Rectal smooth muscle tissue (tissue), 1 donor: ENCODE results near the gene CD69.
"Not testable (repeated sequence)": the region's sequence is repeated elsewhere in the genome, so short reads cannot be mapped to it uniquely, and the experiment has no call there.

ENCODE experiments used
- H3K27ac ChIP-seq: one replicate; pipeline ENCODE4 v1.7.0; 2013; ENCODE audit warnings: low read depth, low read length, inconsistent platforms
- H3K27me3 ChIP-seq: one replicate; pipeline ENCODE4 v1.7.0; 2013; ENCODE audit warnings: low read length; ENCODE audit not compliant: control insufficient read depth, insufficient read depth
- H3K36me3 ChIP-seq: one replicate; pipeline ENCODE4 v1.7.0; 2013; ENCODE audit warnings: low read length; ENCODE audit not compliant: control insufficient read depth, insufficient read depth
- H3K4me1 ChIP-seq: one replicate; pipeline ENCODE4 v1.7.0; 2013; ENCODE audit warnings: low read length; ENCODE audit not compliant: control insufficient read depth, insufficient read depth
- H3K4me3 ChIP-seq: one replicate; pipeline ENCODE4 v1.7.0; 2013; ENCODE audit warnings: low read length
- H3K9ac ChIP-seq: one replicate; pipeline ENCODE4 v1.7.0; 2013; ENCODE audit warnings: low read length

Gene CD69

DNA sequence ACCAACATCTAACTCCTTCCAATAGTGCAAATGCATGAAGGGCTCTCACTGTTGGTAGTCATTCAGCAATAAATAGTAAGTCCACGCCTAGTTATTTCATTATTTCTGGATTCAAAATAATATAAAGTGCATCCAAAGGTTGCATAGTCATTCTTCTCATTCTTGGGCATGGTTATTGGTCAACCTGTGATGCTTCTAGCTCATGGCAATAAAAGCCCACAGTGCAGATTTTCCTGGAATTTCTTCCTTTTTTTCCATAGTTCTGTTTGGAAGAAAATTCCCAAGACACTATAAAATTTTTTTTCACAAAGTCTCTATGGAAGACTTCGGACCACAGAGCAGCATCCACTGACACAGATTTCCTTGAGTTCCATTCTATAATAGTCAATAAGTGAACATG, 7.6 kb downstream of the CD69 start:
- H3K36me3 ChIP-seq = no peaks in the 10 kb centered on the region
- no peak overlapping the region for H3K4me3 ChIP-seq
- no peak overlapping the region for H3K9ac ChIP-seq
- H3K27me3 ChIP-seq = no peaks in the 10 kb centered on the region
- no peak overlapping the region for H3K27ac ChIP-seq
- H3K4me1 ChIP-seq = no peaks in the 10 kb centered on the region

DNA sequence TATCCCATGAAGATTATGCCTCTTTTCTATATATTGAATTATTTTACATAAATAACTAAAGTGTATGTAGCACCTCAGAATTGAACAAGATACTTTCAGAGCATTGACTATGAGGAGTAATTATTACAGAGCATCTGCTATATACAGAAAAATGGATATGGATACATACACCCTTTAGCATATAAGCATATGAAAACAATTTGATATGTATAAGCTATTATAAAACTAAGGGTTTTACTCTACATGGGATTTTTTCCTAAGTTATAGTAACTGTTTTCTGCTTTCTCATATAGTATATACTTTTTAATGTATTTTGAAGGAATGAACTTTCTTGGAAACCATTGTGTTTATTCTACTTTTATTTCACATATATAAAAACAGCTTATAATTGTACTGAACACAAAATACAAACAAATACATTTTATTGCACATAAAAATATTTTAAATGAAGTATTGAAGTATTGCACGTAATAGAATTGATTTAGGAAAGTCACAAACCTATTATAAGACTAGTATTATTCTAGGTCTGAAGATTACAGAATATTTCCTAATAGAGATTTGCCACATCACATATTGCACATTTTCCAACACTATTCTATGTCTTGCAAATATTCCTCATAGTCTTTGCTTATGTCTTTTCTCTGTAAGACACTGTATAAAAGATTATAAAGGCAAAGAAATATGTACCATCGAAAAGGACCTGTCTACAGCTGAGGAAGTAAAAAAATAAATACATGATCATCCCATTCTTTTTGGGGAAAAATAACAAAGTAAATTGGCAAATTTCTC, 8.4 kb downstream of the CD69 start:
- no peaks in the 10 kb centered on the region for H3K4me1 ChIP-seq
- no peak overlapping the region for H3K9ac ChIP-seq
- no peaks in the 10 kb centered on the region for H3K36me3 ChIP-seq
- H3K27ac ChIP-seq = no peak overlapping the region
- no peak overlapping the region for H3K4me3 ChIP-seq
- no peaks in the 10 kb centered on the region for H3K27me3 ChIP-seq

GRCh38 chr12:9751204-9752144, 9.2 kb downstream of the CD69 start:
- no peak overlapping the region for H3K9ac ChIP-seq
- no peak overlapping the region for H3K27ac ChIP-seq
- no peaks in the 10 kb centered on the region for H3K27me3 ChIP-seq
- H3K36me3 ChIP-seq = no peaks in the 10 kb centered on the region
- H3K4me3 ChIP-seq = no peak overlapping the region
- no peaks in the 10 kb centered on the region for H3K4me1 ChIP-seq

DNA sequence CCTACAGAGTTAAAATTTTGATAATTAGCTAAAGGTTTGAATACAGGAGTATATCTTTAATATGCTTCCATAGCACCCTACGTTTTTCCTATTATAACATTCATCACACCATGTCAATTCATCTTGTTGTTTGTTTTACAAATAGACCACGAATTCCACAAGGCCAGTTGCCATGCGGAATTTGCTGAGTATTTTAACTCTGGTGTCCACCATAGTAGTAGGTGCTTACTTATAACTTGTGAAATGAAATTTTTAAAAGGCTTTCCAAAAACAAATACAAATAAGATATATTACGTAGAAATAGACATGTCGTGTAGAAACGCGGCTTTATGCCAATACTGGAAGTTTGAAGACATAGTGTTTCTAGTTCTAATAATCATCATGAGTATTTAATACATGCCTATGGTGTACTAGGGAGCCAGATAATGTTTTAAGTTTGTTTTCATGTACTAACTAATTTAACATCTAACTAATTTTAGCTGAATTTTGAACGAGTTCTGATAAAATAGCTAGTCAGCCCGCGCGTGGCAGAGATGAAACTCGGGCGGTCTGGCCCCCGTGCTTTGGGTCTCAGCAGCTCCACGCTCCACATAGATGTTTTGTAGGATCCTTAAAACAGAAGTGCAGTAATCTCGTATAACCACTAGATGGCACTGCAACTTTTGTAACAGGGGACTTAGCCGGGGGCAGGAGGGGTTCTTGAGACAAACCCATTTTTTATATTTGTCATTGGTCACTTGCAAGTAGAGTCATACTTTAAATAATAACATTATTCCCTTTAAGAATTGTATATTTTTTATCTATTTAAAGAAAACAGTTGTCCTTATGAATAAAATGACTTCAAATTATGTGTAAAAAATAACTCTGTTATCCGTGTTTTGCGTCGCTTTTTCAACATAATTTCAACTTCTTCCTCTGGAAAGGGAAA, 10.2 kb downstream of the CD69 start:
- Histone ChIP-seq H3K36me3 (no peaks in the 10 kb centered on the region), H3K9ac (no peak overlapping the region), H3K27ac (no peak overlapping the region), H3K4me3 (no peak overlapping the region), H3K27me3 (no peaks in the 10 kb centered on the region), H3K4me1 (no peaks in the 10 kb centered on the region)

DNA sequence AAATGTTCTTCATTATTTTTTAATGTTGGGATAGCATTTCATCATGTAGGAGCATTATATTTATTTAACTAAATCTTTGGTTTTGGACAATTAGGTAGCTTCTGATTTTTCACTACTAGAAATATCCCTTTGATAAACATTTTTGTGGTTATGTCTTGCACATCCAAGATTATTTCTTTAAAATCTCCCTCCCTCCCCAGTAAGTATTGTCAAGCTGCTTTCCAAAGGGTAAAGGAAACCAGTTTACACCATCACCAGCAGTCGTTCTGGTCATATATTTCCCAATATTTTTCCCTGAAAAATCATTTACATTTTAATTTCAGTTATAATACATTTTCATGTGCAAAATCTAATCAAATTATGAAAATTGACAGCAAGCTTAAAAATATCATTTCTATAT, 11.1 kb downstream of the CD69 start:
- no peak overlapping the region for H3K4me3 ChIP-seq
- H3K27me3 ChIP-seq = no peaks in the 10 kb centered on the region
- H3K36me3 ChIP-seq = no peaks in the 10 kb centered on the region
- H3K27ac ChIP-seq = no peak overlapping the region
- H3K9ac ChIP-seq = no peak overlapping the region
- H3K4me1 ChIP-seq = no peaks in the 10 kb centered on the region

GRCh38 chr12:9745199-9745598, 15.5 kb downstream of the CD69 start:
- H3K4me3 ChIP-seq = no peak overlapping the region
- H3K36me3 ChIP-seq = no peaks in the 10 kb centered on the region
- H3K27me3 ChIP-seq = no peaks in the 10 kb centered on the region
- no peaks in the 10 kb centered on the region for H3K4me1 ChIP-seq
- H3K9ac ChIP-seq = no peak overlapping the region
- no peak overlapping the region for H3K27ac ChIP-seq

DNA sequence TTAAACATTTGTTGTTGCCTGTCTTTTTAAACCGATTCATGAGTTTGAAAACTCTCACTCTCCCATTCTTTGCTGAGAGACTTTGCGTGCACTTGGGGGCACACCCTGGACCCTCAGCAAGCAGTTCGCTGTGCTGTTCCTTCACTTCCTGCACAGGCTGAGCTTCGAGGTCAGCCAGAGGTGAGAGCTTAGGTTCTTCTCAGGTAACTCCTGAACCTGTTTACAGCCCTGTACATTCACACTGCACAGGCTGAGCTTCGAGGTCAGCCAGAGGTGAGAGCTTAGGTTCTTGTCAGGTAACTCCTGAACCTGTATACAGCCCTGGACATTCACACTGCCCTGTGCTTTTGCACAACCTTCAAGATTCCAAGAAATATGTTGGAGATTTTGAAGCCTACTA, 18.0 kb downstream of the CD69 start:
- Histone ChIP-seq H3K4me1 (no peaks in the 10 kb centered on the region), H3K4me3 (no peak overlapping the region), H3K36me3 (no peaks in the 10 kb centered on the region), H3K27ac (no peak overlapping the region), H3K27me3 (no peaks in the 10 kb centered on the region), H3K9ac (peak overlapping the region; percentile 60)

- H3K9ac ChIP-seq = no peak overlapping the region
- H3K36me3 ChIP-seq = no peaks in the 10 kb centered on the region
- H3K4me1 ChIP-seq = no peaks in the 10 kb centered on the region
- no peaks in the 10 kb centered on the region for H3K27me3 ChIP-seq
- no peak overlapping the region for H3K27ac ChIP-seq
- H3K4me3 ChIP-seq = no peak overlapping the region
These were observed 19.0 kb downstream of the CD69 start for GRCh38 chr12:9741726-9742125.

GRCh38 chr12:9740106-9740750, 20.5 kb downstream of the CD69 start:
- H3K36me3 ChIP-seq = no peaks in the 10 kb centered on the region
- H3K9ac ChIP-seq = no peak overlapping the region
- no peak overlapping the region for H3K4me3 ChIP-seq
- H3K27me3 ChIP-seq = no peaks in the 10 kb centered on the region
- no peaks in the 10 kb centered on the region for H3K4me1 ChIP-seq
- H3K27ac ChIP-seq = no peak overlapping the region

DNA sequence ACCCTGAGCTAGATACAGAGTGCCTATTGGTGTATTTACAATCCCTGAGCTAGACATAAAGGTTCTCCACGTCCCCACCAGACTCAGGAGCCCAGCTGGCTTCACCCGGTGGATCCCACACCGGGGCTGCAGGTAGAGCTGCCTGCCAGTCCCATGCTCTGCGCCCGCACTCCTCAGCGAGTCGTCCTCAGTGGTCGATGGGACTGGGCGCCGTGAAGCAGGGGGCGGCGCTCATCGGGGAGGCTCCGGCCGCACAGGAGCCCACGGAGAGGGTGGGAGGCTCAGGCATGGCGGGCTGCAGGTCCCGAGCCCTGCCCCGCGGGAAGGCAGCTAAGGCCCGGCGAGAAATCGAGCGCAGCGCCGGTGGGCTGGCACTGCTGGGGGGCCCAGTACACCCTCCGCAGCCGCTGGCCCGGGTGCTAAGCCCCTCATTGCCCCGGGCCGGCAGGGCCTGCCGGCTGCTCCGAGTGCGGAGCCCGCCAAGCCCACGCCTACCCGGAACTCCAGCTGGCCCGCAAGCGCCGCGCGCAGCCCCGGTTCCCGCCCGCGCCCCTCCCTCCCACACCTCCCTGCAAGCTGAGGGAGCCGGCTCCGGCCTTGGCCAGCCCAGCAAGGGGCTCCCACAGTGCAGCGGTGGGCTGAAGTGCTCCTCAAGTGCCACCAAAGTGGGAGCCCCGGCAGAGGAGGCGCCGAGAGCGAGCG, 21.1 kb downstream of the CD69 start:
- H3K27ac ChIP-seq, H3K27me3 ChIP-seq, H3K36me3 ChIP-seq, H3K4me1 ChIP-seq, H3K4me3 ChIP-seq, H3K9ac ChIP-seq: not testable (repeated sequence)

DNA sequence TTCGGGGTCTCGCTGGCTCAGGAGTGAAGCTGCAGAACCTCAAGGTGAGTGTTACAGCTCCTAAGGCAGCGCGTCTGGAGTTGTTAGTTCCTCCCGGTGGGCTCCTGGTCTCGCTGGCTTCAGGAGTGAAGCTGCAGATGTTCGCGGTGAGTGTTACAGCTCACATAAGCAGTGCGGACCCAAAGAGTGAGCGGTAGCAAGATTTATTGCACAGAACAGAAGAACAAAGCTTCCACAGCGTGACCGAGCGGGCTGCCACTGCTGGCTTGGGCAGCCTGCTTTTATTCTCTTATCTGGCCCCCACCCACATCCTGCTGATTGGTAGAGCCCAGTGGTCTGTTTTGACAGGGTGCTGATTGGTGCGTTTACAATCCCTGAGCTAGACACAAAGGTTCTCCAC, 21.8 kb downstream of the CD69 start:
- not testable (repeated sequence) for H3K27ac ChIP-seq, H3K9ac ChIP-seq, H3K27me3 ChIP-seq, H3K4me3 ChIP-seq, H3K36me3 ChIP-seq, H3K4me1 ChIP-seq
